CD8-positive, alpha-beta memory T cell (primary cell): Measurements from ENCODE around the gene MMP12. TPM values are rescaled to one million over a fixed set of nuclear protein-coding genes. Genes with fewer than 3 reads are reported as not detected.
"Not testable (repeated sequence)": the region's sequence is repeated elsewhere in the genome, so short reads cannot be mapped to it uniquely, and the experiment has no call there.

Experiments used
- CTCF ChIA-PET: fragments of 350-600 bp; sonication (Branson Sonifier 250); formaldehyde crosslinking; loops from one replicate; lab custom pipeline; 2021; ENCODE audit warnings: antibody characterized with exemption; lab: Charles Lee
- POLR2A ChIA-PET: fragments of 350-600 bp; sonication (Branson Sonifier 250); formaldehyde crosslinking; loops from one replicate; lab custom pipeline; 2021; ENCODE audit warnings: antibody characterized with exemption; lab: Charles Lee
- DNase-seq, 5 donors: peaks; one replicate each; pipeline versions ENCODE4 v3.0.0 to v3.0.0-alpha.2; 2020 to 2022; ENCODE audit warnings: mixed read lengths in 1 of 5
- H3K27ac ChIP-seq: one replicate; pipeline ENCODE4 v1.7.0; 2013; ENCODE audit warnings: low read depth, mild to moderate bottlenecking, low read length, moderate library complexity
- H3K27me3 ChIP-seq: 2 replicates; pipeline ENCODE4 v1.7.0; 2013; ENCODE audit warnings: low read length, mild to moderate bottlenecking; ENCODE audit not compliant: insufficient read depth, poor library complexity, severe bottlenecking
- H3K36me3 ChIP-seq: 2 replicates; pipeline ENCODE4 v1.7.0; 2013; ENCODE audit warnings: mild to moderate bottlenecking, low read length, moderate library complexity; ENCODE audit not compliant: insufficient read depth
- H3K4me1 ChIP-seq: 2 replicates; pipeline ENCODE4 v1.7.0; 2013; ENCODE audit warnings: mild to moderate bottlenecking, low read length, moderate library complexity; ENCODE audit not compliant: insufficient read depth
- H3K4me3 ChIP-seq: 2 replicates; pipeline ENCODE4 v1.7.0; 2013; ENCODE audit warnings: mild to moderate bottlenecking, low read length
- H3K9me3 ChIP-seq: 2 replicates; pipeline ENCODE4 v1.7.0; 2013; ENCODE audit warnings: mild to moderate bottlenecking, low read length
- H3K27ac Mint-ChIP-seq, 8 donors: one replicate each; pipeline ENCODE4 v1.8.0; 2020 to 2021; ENCODE audit warnings: mixed read lengths in 8 of 8, mild to moderate bottlenecking in 6 of 8, inconsistent platforms in 3 of 8, moderate library complexity in 3 of 8
- H3K27me3 Mint-ChIP-seq, 2 donors: one replicate each; pipeline ENCODE4 v1.8.0; 2020 to 2021; ENCODE audit warnings: mixed read lengths in 2 of 2, mild to moderate bottlenecking in 1 of 2, moderate library complexity in 1 of 2
- H3K36me3 Mint-ChIP-seq, 3 donors: one replicate each; pipeline ENCODE4 v1.8.0; 2020 to 2021; ENCODE audit warnings: mixed read lengths in 3 of 3, inconsistent platforms in 1 of 3, mild to moderate bottlenecking in 1 of 3
- H3K4me1 Mint-ChIP-seq, 3 donors: one replicate each; pipeline ENCODE4 v1.8.0; 2020 to 2021; ENCODE audit warnings: mixed read lengths in 3 of 3, inconsistent platforms in 1 of 3, mild to moderate bottlenecking in 1 of 3
- H3K4me3 Mint-ChIP-seq, 7 donors: one replicate each; pipeline ENCODE4 v1.8.0; 2020 to 2021; ENCODE audit warnings: mixed read lengths in 7 of 7, mild to moderate bottlenecking in 6 of 7, moderate library complexity in 4 of 7, inconsistent platforms in 2 of 7
- H3K9me3 Mint-ChIP-seq, 5 donors: one replicate each; pipeline ENCODE4 v1.8.0; 2020 to 2022; ENCODE audit warnings: mixed read lengths in 5 of 5, mild to moderate bottlenecking in 3 of 5, moderate library complexity in 2 of 5, inconsistent platforms in 1 of 5
- polyA plus RNA-seq: library from polyadenylated mRNA; unstranded; fragments of 300-500 nt; fragmentation: Illumina TruSeq; gene quantifications from one replicate; pipeline ENCODE4 v1.2.3, GENCODE V29; 2021
- total RNA-seq, 2 experiments: library from RNA; stranded (reverse); gene quantifications; one replicate each; pipeline ENCODE4 v1.2.3, GENCODE V29; 2021

The MMP12 gene
- total and polyA plus RNA-seq, 3 experiments from 2014 or later: not detected

- H3K4me3 ChIP-seq, H3K27ac ChIP-seq, POLR2A ChIA-PET, H3K4me3 Mint-ChIP-seq, H3K4me1 ChIP-seq, H3K27me3 ChIP-seq, H3K27ac Mint-ChIP-seq, CTCF ChIA-PET, H3K9me3 Mint-ChIP-seq, DNase-seq, H3K36me3 Mint-ChIP-seq, H3K36me3 ChIP-seq, H3K9me3 ChIP-seq, H3K4me1 Mint-ChIP-seq: not testable (repeated sequence)
- peaks cover 4 to 11% of the 10 kb centered on the region in 2 donors for H3K27me3 Mint-ChIP-seq
Observed at GRCh38 chr11:102869354-102869964, 5.3 kb downstream of the MMP12 start.

DNA sequence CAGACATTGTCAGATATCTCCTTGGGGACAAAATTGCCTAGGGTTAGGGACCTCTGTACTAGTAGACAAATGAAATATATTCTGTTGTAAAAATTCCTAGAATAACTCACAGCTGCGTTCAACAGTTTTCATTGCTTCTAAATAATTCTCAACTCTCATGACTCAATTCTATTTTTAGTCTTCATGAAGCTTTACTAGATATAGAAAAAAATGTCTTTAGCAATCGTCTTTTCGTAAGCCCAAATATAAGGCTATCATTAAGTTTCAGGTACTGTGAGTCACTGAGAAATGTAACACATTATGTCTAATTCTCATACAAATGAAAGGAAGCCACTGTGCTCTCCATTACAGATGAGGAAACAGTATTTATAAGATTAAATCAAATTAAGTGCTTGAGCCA lies 6.4 kb downstream of the MMP12 start:
- H3K4me3 Mint-ChIP-seq: no peak overlapping the region
- no peaks in the 10 kb centered on the region for H3K9me3 ChIP-seq
- no peak overlapping the region for H3K27ac Mint-ChIP-seq
- H3K36me3 Mint-ChIP-seq: no peaks in the 10 kb centered on the region
- ChIA-PET POLR2A (no interaction called here), CTCF (no interaction called here)
- no peaks in the 10 kb centered on the region for H3K36me3 ChIP-seq
- no peaks in the 10 kb centered on the region for H3K27me3 ChIP-seq
- no peak for DNase-seq
- H3K4me3 ChIP-seq: no peak overlapping the region
- no peaks in the 10 kb centered on the region for H3K4me1 ChIP-seq
- H3K4me1 Mint-ChIP-seq: no peaks in the 10 kb centered on the region
- no peaks in the 10 kb centered on the region for H3K9me3 Mint-ChIP-seq
- H3K27ac ChIP-seq: no peak overlapping the region
- peaks cover 4 to 11% of the 10 kb centered on the region in 2 donors for H3K27me3 Mint-ChIP-seq

DNA sequence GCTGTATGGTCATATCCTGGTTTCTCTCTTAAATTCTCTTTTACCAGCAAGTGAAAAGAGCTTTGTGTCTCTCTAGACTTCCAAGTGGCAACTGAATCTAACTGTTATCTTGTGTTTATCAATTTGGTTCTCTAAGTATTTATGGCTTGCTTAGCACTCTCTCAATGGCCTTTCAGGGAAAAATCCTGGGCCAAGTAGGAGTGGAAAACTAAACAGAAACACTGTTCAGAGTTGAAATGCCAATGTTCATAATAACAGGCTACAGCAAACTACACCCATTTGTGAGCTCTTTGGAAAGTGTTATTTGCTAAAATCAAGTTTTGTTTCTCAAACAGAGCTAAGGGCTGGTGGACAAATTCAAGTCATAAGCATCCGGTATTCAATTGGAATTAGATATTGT lies 10.1 kb downstream of the MMP12 start:
- Mint-ChIP-seq H3K27me3 (peaks cover 2 to 11% of the 10 kb centered on the region in 2 donors), H3K4me1 (no peaks in the 10 kb centered on the region), H3K9me3 (no peaks in the 10 kb centered on the region), H3K27ac (no peak overlapping the region), H3K36me3 (no peaks in the 10 kb centered on the region), H3K4me3 (no peak overlapping the region)
- H3K4me3 ChIP-seq: no peak overlapping the region
- H3K27me3 ChIP-seq: no peaks in the 10 kb centered on the region
- no peak for DNase-seq
- no peaks in the 10 kb centered on the region for H3K4me1 ChIP-seq
- CTCF ChIA-PET: no interaction called here
- no peak overlapping the region for H3K27ac ChIP-seq
- H3K9me3 ChIP-seq: no peaks in the 10 kb centered on the region
- POLR2A ChIA-PET: no interaction called here
- no peaks in the 10 kb centered on the region for H3K36me3 ChIP-seq

DNA sequence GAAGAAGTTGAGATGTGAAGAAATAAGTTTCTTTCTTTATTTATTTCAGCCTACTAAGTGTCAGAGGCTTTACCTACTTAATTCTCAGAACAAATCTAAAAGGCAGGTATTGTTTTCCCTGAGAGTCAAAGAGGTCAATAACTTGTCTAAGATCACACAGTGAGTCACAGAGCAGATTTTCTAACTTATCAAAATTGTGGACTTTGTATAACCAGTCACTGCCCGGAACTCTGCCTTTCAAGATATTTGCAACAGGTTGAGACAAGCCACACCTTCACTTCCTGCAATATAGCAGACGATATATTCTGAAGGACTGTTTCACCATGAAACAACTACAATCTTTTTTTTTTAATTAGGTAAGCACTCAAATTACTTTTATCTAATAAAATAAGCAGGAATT lies 20.8 kb downstream of the MMP12 start:
- H3K9me3 Mint-ChIP-seq: no peaks in the 10 kb centered on the region
- ChIA-PET POLR2A (no interaction called here), CTCF (no interaction called here)
- no peak for DNase-seq
- H3K4me3 Mint-ChIP-seq: no peak overlapping the region
- Histone ChIP-seq H3K27ac (no peak overlapping the region), H3K4me1 (no peaks in the 10 kb centered on the region), H3K4me3 (no peak overlapping the region), H3K9me3 (no peaks in the 10 kb centered on the region), H3K27me3 (no peaks in the 10 kb centered on the region), H3K36me3 (no peaks in the 10 kb centered on the region)
- H3K27me3 Mint-ChIP-seq: peaks cover 0 to 13% of the 10 kb centered on the region in 2 donors
- H3K36me3 Mint-ChIP-seq: no peaks in the 10 kb centered on the region
- no peak overlapping the region for H3K27ac Mint-ChIP-seq
- no peaks in the 10 kb centered on the region for H3K4me1 Mint-ChIP-seq

- Histone ChIP-seq H3K36me3 (no peaks in the 10 kb centered on the region), H3K4me1 (no peaks in the 10 kb centered on the region), H3K4me3 (no peak overlapping the region), H3K9me3 (no peaks in the 10 kb centered on the region), H3K27me3 (no peaks in the 10 kb centered on the region), H3K27ac (no peak overlapping the region)
- no peaks in the 10 kb centered on the region for H3K36me3 Mint-ChIP-seq
- H3K27me3 Mint-ChIP-seq: peaks cover 0 to 17% of the 10 kb centered on the region in 2 donors
- no peak for DNase-seq
- POLR2A ChIA-PET: no interaction called here
- no peaks in the 10 kb centered on the region for H3K9me3 Mint-ChIP-seq
- H3K4me3 Mint-ChIP-seq: no peak overlapping the region
- H3K4me1 Mint-ChIP-seq: no peaks in the 10 kb centered on the region
- no peak overlapping the region for H3K27ac Mint-ChIP-seq
- CTCF ChIA-PET: no interaction called here
Observed at GRCh38 chr11:102853055-102853454, 21.7 kb downstream of the MMP12 start.

DNA sequence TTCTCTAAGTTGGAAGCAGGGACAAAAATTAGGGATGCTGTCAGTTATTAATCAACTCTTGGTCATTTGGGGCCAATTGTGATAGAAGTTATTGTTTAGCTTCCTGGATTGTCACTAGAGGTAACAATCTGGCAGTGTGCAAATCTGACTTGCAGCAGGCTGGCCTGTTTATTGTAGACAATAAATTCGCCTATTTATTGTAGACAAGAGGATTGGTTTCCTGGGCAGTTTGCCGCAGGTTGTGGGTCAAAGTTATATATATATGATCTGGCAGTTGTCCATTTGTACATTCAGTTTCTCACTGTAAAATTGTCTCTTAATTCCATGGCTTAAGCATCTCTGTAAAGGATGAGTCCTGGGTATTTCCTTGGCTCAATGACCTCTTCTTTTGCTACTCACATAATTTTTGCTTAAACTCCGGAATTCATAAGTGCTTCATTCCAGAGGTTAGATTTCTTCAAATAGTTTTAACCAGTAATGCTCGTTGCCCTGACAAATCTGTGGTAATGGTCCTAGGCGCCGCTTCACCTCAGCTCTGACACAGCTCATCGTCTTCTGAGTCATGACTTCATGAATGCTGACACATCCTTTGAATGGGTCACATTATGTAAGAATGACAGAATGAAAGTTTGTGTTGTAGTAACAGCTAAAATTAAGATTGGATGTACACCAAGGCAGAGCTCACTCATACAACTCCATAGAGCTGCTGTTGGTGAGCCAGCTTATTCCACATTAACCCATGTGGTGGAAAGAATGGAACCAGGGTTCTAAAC lies 23.6 kb downstream of the MMP12 start:
- CTCF ChIA-PET: no interaction called here
- Mint-ChIP-seq H3K27me3 (peaks cover 0 to 17% of the 10 kb centered on the region in 2 donors), H3K36me3 (no peaks in the 10 kb centered on the region), H3K4me3 (no peak overlapping the region), H3K27ac (no peak overlapping the region), H3K4me1 (no peaks in the 10 kb centered on the region), H3K9me3 (no peaks in the 10 kb centered on the region)
- no peak for DNase-seq
- Histone ChIP-seq H3K27ac (no peak overlapping the region), H3K4me1 (no peaks in the 10 kb centered on the region), H3K4me3 (no peak overlapping the region), H3K27me3 (no peaks in the 10 kb centered on the region), H3K9me3 (no peaks in the 10 kb centered on the region), H3K36me3 (no peaks in the 10 kb centered on the region)
- POLR2A ChIA-PET: no interaction called here

GRCh38 chr11:102849311-102849710 lies 25.5 kb downstream of the MMP12 start:
- ChIA-PET CTCF (no interaction called here), POLR2A (no interaction called here)
- Mint-ChIP-seq H3K4me1 (no peaks in the 10 kb centered on the region), H3K27me3 (peaks cover 0 to 18% of the 10 kb centered on the region in 2 donors), H3K36me3 (no peaks in the 10 kb centered on the region), H3K9me3 (no peaks in the 10 kb centered on the region), H3K27ac (no peak overlapping the region), H3K4me3 (no peak overlapping the region)
- no peaks in the 10 kb centered on the region for H3K27me3 ChIP-seq
- H3K4me3 ChIP-seq: no peak overlapping the region
- H3K9me3 ChIP-seq: no peaks in the 10 kb centered on the region
- H3K27ac ChIP-seq: no peak overlapping the region
- H3K36me3 ChIP-seq: no peaks in the 10 kb centered on the region
- H3K4me1 ChIP-seq: no peaks in the 10 kb centered on the region
- no peak for DNase-seq

DNA sequence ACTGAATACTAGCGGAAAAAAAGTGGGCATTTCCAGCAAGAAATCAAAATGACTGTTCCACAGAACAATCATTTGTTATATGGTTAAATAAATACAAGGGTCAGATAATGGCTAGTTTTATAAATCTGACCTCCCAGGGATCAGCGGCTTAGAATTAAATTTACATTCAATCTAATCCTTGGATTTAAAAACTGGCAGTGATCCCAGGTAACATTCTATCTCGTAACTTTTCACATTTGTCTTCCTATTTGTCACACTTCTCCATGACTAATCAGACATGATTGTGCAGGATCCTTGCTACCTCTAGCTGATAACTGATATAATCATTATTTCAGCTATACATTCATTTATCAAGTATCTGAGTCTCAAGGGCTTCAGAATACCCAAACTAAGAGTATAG lies 28.5 kb downstream of the MMP12 start:
- ChIA-PET CTCF (no interaction called here), POLR2A (no interaction called here)
- Histone ChIP-seq H3K4me3 (no peak overlapping the region), H3K36me3 (no peaks in the 10 kb centered on the region), H3K27me3 (no peaks in the 10 kb centered on the region), H3K4me1 (no peaks in the 10 kb centered on the region), H3K9me3 (no peaks in the 10 kb centered on the region), H3K27ac (no peak overlapping the region)
- Mint-ChIP-seq H3K27me3 (peaks cover 0 to 14% of the 10 kb centered on the region in 2 donors), H3K9me3 (no peaks in the 10 kb centered on the region), H3K27ac (no peak overlapping the region), H3K36me3 (no peaks in the 10 kb centered on the region), H3K4me3 (no peak overlapping the region), H3K4me1 (no peaks in the 10 kb centered on the region)
- DNase-seq: no peak
